Osteocyte (in vitro differentiated cells): ENCODE results near the gene SLC25A17. TPM values are rescaled to one million over a fixed set of nuclear protein-coding genes. Genes with fewer than 3 reads are reported as not detected.
"Not testable (repeated sequence)": the region's sequence is repeated elsewhere in the genome, so short reads cannot be mapped to it uniquely, and the experiment has no call there.

Experiments
- DNase-seq: peaks from one replicate; pipeline ENCODE4 v3.0.0; 2021; ENCODE audit warnings: mixed read lengths; ENCODE audit not compliant: unreplicated experiment; ENCODE audit errors: extremely low spot score
- H3K27ac Mint-ChIP-seq: one replicate; pipeline ENCODE4 v1.8.0; 2021; ENCODE audit warnings: mild to moderate bottlenecking, mixed read lengths; ENCODE audit not compliant: unreplicated experiment
- H3K27me3 Mint-ChIP-seq: one replicate; pipeline ENCODE4 v1.8.0; 2021; ENCODE audit warnings: mixed read lengths; ENCODE audit not compliant: unreplicated experiment
- H3K36me3 Mint-ChIP-seq: one replicate; pipeline ENCODE4 v1.8.0; 2021; ENCODE audit warnings: mixed read lengths; ENCODE audit not compliant: unreplicated experiment
- H3K4me1 Mint-ChIP-seq: one replicate; pipeline ENCODE4 v1.8.0; 2021; ENCODE audit warnings: mixed read lengths; ENCODE audit not compliant: unreplicated experiment
- H3K4me3 Mint-ChIP-seq: one replicate; pipeline ENCODE4 v1.8.0; 2021; ENCODE audit warnings: mild to moderate bottlenecking, moderate library complexity, mixed read lengths; ENCODE audit not compliant: unreplicated experiment
- H3K9me3 Mint-ChIP-seq: one replicate; pipeline ENCODE4 v1.8.0; 2021; ENCODE audit warnings: mixed read lengths; ENCODE audit not compliant: unreplicated experiment
- CTCF ChIP-seq: fragments of 200-600 bp; sonication (generic); IDR thresholded peaks from 2 replicates; pipeline ENCODE4 v1.5.0; 2021; ENCODE audit warnings: antibody characterized with exemption, mild to moderate bottlenecking, moderate library complexity
- total RNA-seq: library from RNA; stranded (reverse); gene quantifications from 2 replicates; pipeline ENCODE4 v1.2.1, GENCODE V29; 2021

SLC25A17 gene
- total RNA-seq, 1 donor from 2014 or later, result 17.1 TPM

GRCh38 chr22:40853961-40854360 is 34.8 kb upstream of the SLC25A17 start:
- no peak for TF ChIP-seq CTCF
- Mint-ChIP-seq H3K4me1 (peaks cover 53% of the 10 kb centered on the region), H3K9me3 (no peaks in the 10 kb centered on the region), H3K36me3 (peaks cover 9% of the 10 kb centered on the region), H3K4me3 (peak overlapping the region; percentile 97), H3K27ac (no peak overlapping the region), H3K27me3 (no peaks in the 10 kb centered on the region)
- DNase-seq, result no peak

- no peaks in the 10 kb centered on the region for H3K27me3 Mint-ChIP-seq
- H3K4me1 Mint-ChIP-seq, result peaks cover 49% of the 10 kb centered on the region
- H3K9me3 Mint-ChIP-seq, result no peaks in the 10 kb centered on the region
- TF ChIP-seq CTCF, result no peak
- no peak for DNase-seq
- H3K36me3 Mint-ChIP-seq, result peaks cover 12% of the 10 kb centered on the region
- peak overlapping the region; percentile 29 for H3K27ac Mint-ChIP-seq
- H3K4me3 Mint-ChIP-seq, result peak overlapping the region; percentile 97
Observed at GRCh38 chr22:40853333-40853732, 34.2 kb upstream of the SLC25A17 start.

GRCh38 chr22:40845816-40846215 is 26.7 kb upstream of the SLC25A17 start:
- not testable (repeated sequence) for H3K9me3 Mint-ChIP-seq, H3K27ac Mint-ChIP-seq, H3K27me3 Mint-ChIP-seq, H3K4me1 Mint-ChIP-seq, DNase-seq, H3K4me3 Mint-ChIP-seq
- peaks cover 50% of the 10 kb centered on the region for H3K36me3 Mint-ChIP-seq

- no peaks in the 10 kb centered on the region for H3K9me3 Mint-ChIP-seq
- no peak overlapping the region for H3K4me3 Mint-ChIP-seq
- no peak overlapping the region for H3K27ac Mint-ChIP-seq
- TF ChIP-seq CTCF, result no peak
- DNase-seq, result no peak
- H3K27me3 Mint-ChIP-seq, result no peaks in the 10 kb centered on the region
- H3K36me3 Mint-ChIP-seq, result peaks cover 54% of the 10 kb centered on the region
- H3K4me1 Mint-ChIP-seq, result no peaks in the 10 kb centered on the region
Observed at GRCh38 chr22:40844951-40845350, 25.8 kb upstream of the SLC25A17 start.

- DNase-seq, result no peak
- Mint-ChIP-seq H3K27ac (no peak overlapping the region), H3K36me3 (peaks cover 53% of the 10 kb centered on the region)
Observed at GRCh38 chr22:40838486-40838885, 19.3 kb upstream of the SLC25A17 start.

More at GRCh38 chr22:40838486-40838885, 19.3 kb upstream of the SLC25A17 start:
- no peak for TF ChIP-seq CTCF
- Mint-ChIP-seq H3K9me3 (no peaks in the 10 kb centered on the region), H3K27me3 (no peaks in the 10 kb centered on the region), H3K4me3 (no peak overlapping the region), H3K4me1 (no peaks in the 10 kb centered on the region)
